HepG2 (cell line): ENCODE results near the gene MAPK10. TPM values are rescaled to one million over a fixed set of nuclear protein-coding genes. Genes with fewer than 3 reads are reported as not detected.

Source experiments
- ATAC-seq: fragments of 200-7000 bp; cut with Tn5 transposase; 3 replicates; pipeline ENCODE4 v1.9.1; 2020; ENCODE audit warnings: mild to moderate bottlenecking, moderate library complexity
- BruUV-seq: library from RNA; stranded (reverse); fragments of 400-500 nt; replicated peaks from 2 replicates; lab custom pipeline; 2021; lab: Mats Ljungman, UMichigan
- CTCF ChIA-PET: fragments of 300-600 bp; formaldehyde crosslinking; extraction: SDS; loops from one replicate; lab custom pipeline; 2021; ENCODE audit warnings: low total read pairs, inconsistent platforms, low intra/inter-chr PET ratio; lab: Yijun Ruan, JAX
- POLR2A ChIA-PET: fragments of 350-600 bp; sonication (Branson Sonifier 250); formaldehyde crosslinking; loops from one replicate; lab custom pipeline; 2020; ENCODE audit warnings: antibody characterized with exemption, inconsistent platforms; lab: Yijun Ruan, JAX
- DNase-seq: peaks from one replicate; pipeline ENCODE4 v3.0.0-alpha.2; 2015; ENCODE audit warnings: low spot score
- FAIRE-seq: peaks from 3 replicates; lab custom pipeline; 2011; peaks lifted over from hg19 to GRCh38; lab: Jason Lieb, UNC
- H2AFZ ChIP-seq: one replicate; pipeline ENCODE4 v1.6.1; 2011; ENCODE audit warnings: low read length, inconsistent platforms
- H3K27ac ChIP-seq: fragments of 300-600 bp; 3 replicates; pipeline ENCODE4 v1.8.0; 2011; ENCODE audit warnings: mixed run types, mild to moderate bottlenecking, mixed read lengths, low read length, inconsistent platforms; ENCODE audit not compliant: insufficient read depth; ENCODE audit errors: extremely low read length
- H3K27me3 ChIP-seq, 2 experiments: fragments of 200-600 bp in 1 of 2; 2 replicates in 1 of 2; 3 replicates in 1 of 2; pipeline versions ENCODE4 v1.6.0 to v1.8.0; 2011; ENCODE audit warnings: low read length in 2 of 2, mild to moderate bottlenecking in 2 of 2, moderate library complexity in 2 of 2, inconsistent platforms in 1 of 2; ENCODE audit not compliant: insufficient read depth in 2 of 2, control insufficient read depth in 1 of 2
- H3K36me3 ChIP-seq, 2 experiments: fragments of 200-600 bp in 1 of 2; replicated peaks in 1 of 2; 2 replicates in 1 of 2; 3 replicates in 1 of 2; pipeline versions ENCODE4 v1.5.1 to v1.8.0; 2011; ENCODE audit warnings: low read length in 2 of 2, inconsistent platforms in 1 of 2; ENCODE audit not compliant: insufficient read depth in 2 of 2, control insufficient read depth in 1 of 2
- H3K4me1 ChIP-seq: 2 replicates; pipeline ENCODE4 v1.5.1; 2012; ENCODE audit warnings: low read length, inconsistent platforms; ENCODE audit not compliant: insufficient read depth
- H3K4me2 ChIP-seq: 2 replicates; pipeline ENCODE4 v1.6.0; 2011; ENCODE audit warnings: low read depth, low read length, inconsistent platforms
- H3K4me3 ChIP-seq, 3 experiments: fragments of 200-600 bp in 1 of 3; sonication (generic), shearing (Covaris generic) in 1 of 3; replicated peaks in 1 of 3; 2 replicates each; pipeline ENCODE4 v1.5.1; 2011 to 2016; ENCODE audit warnings: low read length in 3 of 3, inconsistent platforms in 2 of 3, low read depth in 2 of 3, mild to moderate bottlenecking in 2 of 3, control low read depth in 1 of 3, mixed read lengths in 1 of 3; ENCODE audit not compliant: insufficient read depth in 1 of 3
- H3K79me2 ChIP-seq: one replicate; pipeline ENCODE4 v1.6.1; 2011; ENCODE audit warnings: low read length, inconsistent platforms; ENCODE audit not compliant: insufficient read depth
- H3K9ac ChIP-seq: 2 replicates; pipeline ENCODE4 v1.6.0; 2011; ENCODE audit warnings: mild to moderate bottlenecking, low read depth, low read length, inconsistent platforms; ENCODE audit not compliant: insufficient read depth
- H3K9me3 ChIP-seq: 2 replicates; pipeline ENCODE4 v1.5.1; 2012; ENCODE audit warnings: mild to moderate bottlenecking, low read length
- H4K20me1 ChIP-seq: 2 replicates; pipeline ENCODE4 v1.6.0; 2011; ENCODE audit warnings: inconsistent platforms, mild to moderate bottlenecking, low read length, moderate library complexity; ENCODE audit not compliant: insufficient read depth
- ISL2 ChIP-seq: sonication (generic); formaldehyde crosslinking; IDR thresholded peaks from 2 replicates; pipeline ENCODE4 v1.5.0; 2020; ENCODE audit warnings: missing genetic modification reagents
- MIER2 ChIP-seq: IDR thresholded peaks from 2 replicates; pipeline ENCODE4 v1.6.1; 2016; ENCODE audit warnings: missing biosample characterization, missing genetic modification reagents
- PCBP2 ChIP-seq: fragments of 200-400 bp; formaldehyde crosslinking; optimal IDR thresholded peaks from 2 replicates; pipeline ENCODE3; 2018; ENCODE audit warnings: low read length, low read depth; ENCODE audit not compliant: poor library complexity, severe bottlenecking
- SCMH1 ChIP-seq: sonication (generic); formaldehyde crosslinking; IDR thresholded peaks from 2 replicates; pipeline ENCODE4 v1.9.0; 2021; ENCODE audit warnings: missing genetic modification reagents, mild to moderate bottlenecking, borderline replicate concordance
- ZBTB20 ChIP-seq: sonication (generic); formaldehyde crosslinking; IDR thresholded peaks from 2 replicates; pipeline ENCODE4 v1.8.1; 2023; ENCODE audit warnings: missing genetic modification reagents, low read depth, mild to moderate bottlenecking, borderline replicate concordance
- ZIK1 ChIP-seq: sonication (generic); formaldehyde crosslinking; IDR thresholded peaks from 2 replicates; pipeline ENCODE4 v1.5.0; 2020; ENCODE audit warnings: mild to moderate bottlenecking, low read depth, missing genetic modification reagents, borderline replicate concordance
- ZNF136 ChIP-seq: sonication (generic); formaldehyde crosslinking; IDR thresholded peaks from 2 replicates; pipeline ENCODE4 v1.8.1; 2022; ENCODE audit warnings: low read depth, mild to moderate bottlenecking, moderate library complexity, missing genetic modification reagents
- ZNF205 ChIP-seq: IDR thresholded peaks from 2 replicates; pipeline ENCODE4 v1.6.1; 2018; ENCODE audit warnings: missing biosample characterization, missing genetic modification reagents
- ZNF501 ChIP-seq: sonication (generic); formaldehyde crosslinking; IDR thresholded peaks from 2 replicates; pipeline ENCODE4 v1.5.1; 2020; ENCODE audit warnings: mild to moderate bottlenecking, moderate library complexity, missing genetic modification reagents
- ZNF841 ChIP-seq: sonication (generic); formaldehyde crosslinking; IDR thresholded peaks from 2 replicates; pipeline ENCODE4 v1.8.1; 2023; ENCODE audit warnings: missing genetic modification reagents, borderline replicate concordance
- WGBS: methylation state at CpG from one replicate; pipeline ENCODE4 v1.1.6; 2017; ENCODE audit warnings: low lambda C conversion rate; 5-methylcytosine and 5-hydroxymethylcytosine counted together
- in situ Hi-C: cut with HindIII; loops from 2 replicates; pipeline ENCODE4 v1.10.0; 2017; ENCODE audit warnings: low pct_unique_long_range_greater_than_20kb; ENCODE audit not compliant: extremely low pct_ligation_motif_present
- intact Hi-C: fragments of 100-400 bp; cut with micrococcal nuclease; formaldehyde crosslinking; loops from one replicate; pipeline ENCODE4 v1.10.0; 2022; ENCODE audit not compliant: unreplicated experiment
- polyA plus RNA-seq, 8 experiments: library from polyadenylated mRNA; depleted of rRNA in 3 of 8; stranded (reverse) in 7 of 8; unstranded in 1 of 8; fragments of >200 nt; fragmentation: Illumina TruSeq in 4 of 8; extraction: Trizol in 4 of 8; gene quantifications; 2 replicates each; pipeline versions ENCODE4 v1.2.1 to v1.2.3, GENCODE V29; 2011 to 2016; ENCODE audit warnings: low read depth in 4 of 8, missing spikeins in 1 of 8, mixed read lengths in 1 of 8; ENCODE audit not compliant: insufficient read depth in 1 of 8
- total RNA-seq, 5 experiments: library from RNA; depleted of rRNA; stranded (reverse); fragments of >200 nt; fragmentation: Illumina TruSeq; extraction: Trizol; gene quantifications; 2 replicates each; pipeline ENCODE4 v1.2.3, GENCODE V29; 2016; ENCODE audit warnings: low read depth in 1 of 5
- TF ChIP-seq, protein P1 (sequence below): IDR thresholded peaks from 2 replicates; pipeline ENCODE4 v1.6.1; 2016

MAPK10 gene
- total and polyA plus RNA-seq, 2 of the 13 experiments (the other 11 are each of a cell fraction or from before 2014, with no cell fraction given): not detected

DNA sequence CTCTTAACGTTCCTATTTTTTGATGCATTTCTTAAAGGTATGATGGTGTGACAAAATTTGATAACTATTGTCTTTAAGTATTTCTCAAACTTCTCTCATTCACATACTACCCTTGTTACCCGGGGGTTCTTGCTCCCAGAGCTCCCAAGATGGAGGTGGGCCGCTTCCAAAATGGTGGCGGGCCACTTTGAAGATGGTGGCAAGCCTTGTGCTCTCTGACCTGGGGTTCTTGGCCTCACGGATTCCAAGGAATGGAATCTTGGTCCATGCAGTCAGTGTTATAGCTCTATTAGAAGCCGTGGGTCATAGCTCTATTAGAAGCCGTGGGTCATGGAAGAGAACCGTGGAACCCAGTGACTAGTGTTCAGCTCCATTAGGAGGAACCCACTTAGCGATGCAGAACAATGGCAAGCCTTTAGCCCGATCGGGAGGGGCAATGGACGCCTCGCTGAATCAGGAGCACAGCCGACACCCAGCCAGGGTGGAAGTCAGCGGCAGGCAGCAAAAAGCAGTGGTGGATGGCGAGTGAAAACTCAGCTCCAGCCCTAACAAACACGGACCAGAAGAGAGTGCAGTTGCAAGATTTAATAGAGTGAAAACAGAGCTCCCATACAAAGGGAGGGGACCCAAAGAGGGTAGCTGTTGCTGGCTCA lies 403.4 kb downstream of the MAPK10 start:
- FAIRE-seq (no peak), ATAC-seq (no peak), DNase-seq (no peak)
- H3K4me1 ChIP-seq: no peaks in the 10 kb centered on the region
- no peak overlapping the region for H2AFZ ChIP-seq
- no peaks in the 10 kb centered on the region for H3K27me3 ChIP-seq
- in situ Hi-C loops (no loop called here), intact Hi-C loops (no loop called here)
- H3K4me3 ChIP-seq: no peak overlapping the region
- H3K27ac ChIP-seq: no peak overlapping the region
- no peak for TF ChIP-seq SCMH1 (CRISPR knock-in tag)
- TF ChIP-seq MIER2: no peak
- TF ChIP-seq ZIK1 (CRISPR knock-in tag): no peak
- no peak for TF ChIP-seq ISL2 (CRISPR knock-in tag)
- no peaks in the 10 kb centered on the region for H4K20me1 ChIP-seq
- H3K4me2 ChIP-seq: no peak overlapping the region
- ChIA-PET POLR2A (no interaction called here), CTCF (no interaction called here)
- H3K36me3 ChIP-seq: no peaks in the 10 kb centered on the region
- H3K79me2 ChIP-seq: no peaks in the 10 kb centered on the region
- no peaks in the 10 kb centered on the region for H3K9me3 ChIP-seq
- BruUV-seq: no TSS peak
- 49% methylated on average over 13 of the region's 17 CpGs for WGBS
- no peak overlapping the region for H3K9ac ChIP-seq

DNA sequence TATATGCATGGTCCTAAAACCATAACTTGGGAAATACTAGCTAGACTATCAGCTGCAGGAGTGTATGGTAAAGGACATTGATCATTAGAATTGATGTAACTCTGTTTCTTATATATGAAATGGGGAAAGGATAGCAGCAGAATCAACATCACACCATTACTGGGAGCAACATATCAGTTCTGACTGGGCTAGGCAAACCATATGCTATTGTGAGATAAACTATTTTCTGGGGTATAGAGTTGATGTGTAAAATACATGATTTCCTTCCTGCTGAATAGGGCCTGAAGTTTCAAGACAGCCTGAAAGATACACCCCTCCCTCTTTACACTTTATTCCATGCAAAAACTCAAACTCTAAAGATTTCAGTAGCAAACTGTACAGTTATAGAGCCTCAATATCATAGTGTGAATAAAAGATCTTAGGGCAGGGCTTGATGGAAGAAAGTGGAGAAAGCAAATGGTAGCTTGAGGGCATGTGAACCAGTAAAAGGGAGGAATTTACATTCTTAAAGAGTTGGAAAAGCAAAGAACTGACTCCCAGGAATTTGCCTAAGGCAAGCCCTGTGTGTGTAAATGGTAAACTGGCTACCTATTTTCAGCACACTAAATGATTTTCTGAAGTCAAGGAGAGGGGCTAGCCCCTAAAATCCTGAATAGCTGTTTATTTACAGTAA lies 404.1 kb downstream of the MAPK10 start:
- H3K27ac ChIP-seq: no peak overlapping the region
- H3K27me3 ChIP-seq: no peaks in the 10 kb centered on the region
- no peak for FAIRE-seq
- H4K20me1 ChIP-seq: no peaks in the 10 kb centered on the region
- BruUV-seq: no TSS peak
- intact Hi-C loops: no loop called here
- H3K4me1 ChIP-seq: no peaks in the 10 kb centered on the region
- POLR2A ChIA-PET: no interaction called here
- no peak overlapping the region for H3K4me3 ChIP-seq
- CTCF ChIA-PET: no interaction called here
- H3K79me2 ChIP-seq: no peaks in the 10 kb centered on the region
- ATAC-seq: no peak
- H3K9ac ChIP-seq: no peak overlapping the region
- H2AFZ ChIP-seq: no peak overlapping the region
- H3K36me3 ChIP-seq: no peaks in the 10 kb centered on the region
- TF ChIP-seq PCBP2 (no peak), ZNF136 (CRISPR knock-in tag) (no peak), ZBTB20 (no peak), ZNF841 (CRISPR knock-in tag) (no peak), ZNF501 (CRISPR knock-in tag) (no peak), ZNF205 (no peak)
- TF ChIP-seq, protein P1, sequence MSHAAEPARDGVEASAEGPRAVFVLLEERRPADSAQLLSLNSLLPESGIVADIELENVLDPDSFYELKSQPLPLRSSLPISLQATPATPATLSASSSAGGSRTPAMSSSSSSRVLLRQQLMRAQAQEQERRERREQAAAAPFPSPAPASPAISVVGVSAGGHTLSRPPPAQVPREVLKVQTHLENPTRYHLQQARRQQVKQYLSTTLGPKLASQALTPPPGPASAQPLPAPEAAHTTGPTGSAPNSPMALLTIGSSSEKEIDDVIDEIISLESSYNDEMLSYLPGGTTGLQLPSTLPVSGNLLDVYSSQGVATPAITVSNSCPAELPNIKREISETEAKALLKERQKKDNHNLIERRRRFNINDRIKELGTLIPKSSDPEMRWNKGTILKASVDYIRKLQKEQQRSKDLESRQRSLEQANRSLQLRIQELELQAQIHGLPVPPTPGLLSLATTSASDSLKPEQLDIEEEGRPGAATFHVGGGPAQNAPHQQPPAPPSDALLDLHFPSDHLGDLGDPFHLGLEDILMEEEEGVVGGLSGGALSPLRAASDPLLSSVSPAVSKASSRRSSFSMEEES (CRISPR knock-in tag): no peak
- TF ChIP-seq, all 625 proteins: peak for 0
- no peak for DNase-seq
- no peaks in the 10 kb centered on the region for H3K9me3 ChIP-seq
- in situ Hi-C loops: no loop called here
- H3K4me2 ChIP-seq: no peak overlapping the region
